Measurements from ENCODE around the gene ERC2.

ERC2 gene

GRCh38 chr3:55481744-55482495 is 986.3 kb downstream of the ERC2 start:
- H3K36me3 Mint-ChIP-seq = no peaks in the 10 kb centered on the region
- H3K9me3 Mint-ChIP-seq = no peaks in the 10 kb centered on the region
- no peak overlapping the region for H3K27ac Mint-ChIP-seq
- H3K4me1 Mint-ChIP-seq = peaks cover 21% of the 10 kb centered on the region
- H3K27me3 Mint-ChIP-seq = peaks cover 47% of the 10 kb centered on the region
- H3K4me3 Mint-ChIP-seq = no peak overlapping the region

- no peak overlapping the region for H3K27ac Mint-ChIP-seq
- no peaks in the 10 kb centered on the region for H3K36me3 Mint-ChIP-seq
- no peaks in the 10 kb centered on the region for H3K9me3 Mint-ChIP-seq
- H3K27me3 Mint-ChIP-seq = peaks cover 48% of the 10 kb centered on the region
- no peak overlapping the region for H3K4me3 Mint-ChIP-seq
- H3K4me1 Mint-ChIP-seq = peaks cover 15% of the 10 kb centered on the region
These were observed 987.1 kb downstream of the ERC2 start for GRCh38 chr3:55480911-55481743.

DNA sequence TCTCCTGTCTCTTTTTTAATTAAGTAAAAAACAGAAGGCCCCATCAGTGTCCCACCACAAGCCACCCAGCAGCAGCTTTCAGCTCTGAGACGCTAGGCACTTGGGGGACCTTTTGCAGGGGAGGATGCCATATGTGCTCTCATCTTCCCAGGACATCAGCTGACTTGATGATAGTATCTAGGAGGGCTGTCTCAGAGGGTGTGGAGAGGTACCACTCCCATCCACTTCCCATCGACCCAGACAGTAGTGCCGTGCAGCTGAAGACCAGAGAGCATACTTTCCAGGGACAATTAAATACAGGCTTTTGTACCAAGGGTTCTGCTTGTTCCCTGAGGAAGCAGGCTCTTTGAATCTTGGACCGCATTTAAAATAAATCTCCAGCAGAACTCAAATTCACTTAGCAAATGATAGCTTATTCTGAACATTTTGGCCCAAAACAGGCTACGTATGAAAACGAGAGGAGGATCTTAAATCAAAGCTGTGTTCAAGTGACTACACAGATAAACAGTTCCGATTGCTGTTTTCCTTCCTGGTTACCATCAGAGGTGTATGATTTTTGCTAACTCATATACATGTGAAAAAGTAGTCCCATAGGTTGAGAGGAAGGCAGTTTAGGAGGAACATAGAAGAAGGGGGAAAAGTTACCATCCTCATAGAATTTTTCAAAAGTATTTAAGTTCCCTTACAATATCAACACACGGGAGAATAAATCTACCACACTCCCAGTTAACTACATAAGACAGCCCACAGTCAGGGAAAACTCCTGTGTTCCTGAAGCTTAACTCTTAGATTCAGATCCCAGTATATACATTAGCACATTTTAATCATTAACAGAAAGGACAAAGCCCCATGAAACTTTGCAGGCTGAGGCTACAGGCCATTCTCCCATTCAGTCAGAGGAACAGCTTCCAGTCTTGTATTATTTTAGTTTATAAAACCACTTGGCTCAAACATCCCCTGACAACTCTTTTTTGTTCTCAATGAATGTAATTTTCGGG is 990.7 kb downstream of the ERC2 start:
- Mint-ChIP-seq H3K27ac (no peak overlapping the region), H3K36me3 (no peaks in the 10 kb centered on the region), H3K4me1 (no peaks in the 10 kb centered on the region), H3K27me3 (peaks cover 31% of the 10 kb centered on the region), H3K4me3 (no peak overlapping the region), H3K9me3 (no peaks in the 10 kb centered on the region)

GRCh38 chr3:55476515-55476914 is 991.8 kb downstream of the ERC2 start:
- Mint-ChIP-seq H3K4me1 (no peaks in the 10 kb centered on the region), H3K9me3 (no peaks in the 10 kb centered on the region), H3K4me3 (no peak overlapping the region), H3K27ac (no peak overlapping the region), H3K36me3 (no peaks in the 10 kb centered on the region), H3K27me3 (peaks cover 31% of the 10 kb centered on the region)

DNA sequence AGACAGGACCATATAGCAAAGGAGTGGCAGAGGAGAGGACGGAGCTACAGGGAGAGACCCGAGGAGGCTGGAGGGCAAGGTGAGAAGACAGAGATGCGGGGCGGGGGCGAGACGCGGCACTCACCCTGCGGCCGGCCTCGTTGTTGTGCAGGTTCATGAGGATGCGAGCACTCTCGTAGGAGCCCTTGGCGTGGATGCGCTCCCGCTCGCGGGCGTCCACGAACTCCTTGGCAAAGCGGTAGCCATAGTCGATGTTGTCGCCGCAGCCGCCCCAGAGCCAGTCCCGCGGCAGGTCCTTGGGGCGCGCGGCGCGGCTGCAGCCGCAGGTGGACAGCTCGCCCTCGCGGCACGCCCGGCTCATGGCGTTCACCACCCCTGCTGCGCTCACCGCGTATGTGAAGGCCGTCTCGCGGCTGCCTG is 994.0 kb downstream of the ERC2 start:
- Mint-ChIP-seq H3K27ac (no peak overlapping the region), H3K36me3 (no peaks in the 10 kb centered on the region), H3K9me3 (no peaks in the 10 kb centered on the region), H3K4me3 (no peak overlapping the region), H3K4me1 (no peaks in the 10 kb centered on the region), H3K27me3 (peaks cover 20% of the 10 kb centered on the region)

DNA sequence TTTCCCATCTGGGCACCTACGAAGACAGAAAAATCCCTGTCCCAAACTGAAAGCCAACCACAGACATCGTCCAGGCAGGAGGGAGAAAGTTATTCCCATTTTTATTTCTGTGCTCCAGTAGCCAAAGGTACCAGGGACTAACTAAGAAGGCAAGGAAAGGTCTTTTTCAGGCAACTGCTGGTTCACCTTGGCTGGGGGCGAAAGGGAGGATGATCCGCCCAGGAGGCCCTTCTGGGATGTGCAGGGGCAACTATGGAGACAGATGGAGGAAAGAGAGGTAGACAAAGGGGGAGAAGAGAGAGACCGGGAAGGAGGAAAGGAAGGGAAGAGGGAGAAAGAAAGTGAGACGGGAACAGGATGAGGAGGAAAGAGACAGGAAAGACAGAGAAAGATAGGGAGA is 994.5 kb downstream of the ERC2 start:
- Mint-ChIP-seq H3K36me3 (no peaks in the 10 kb centered on the region), H3K4me3 (no peak overlapping the region), H3K4me1 (no peaks in the 10 kb centered on the region), H3K27me3 (peaks cover 20% of the 10 kb centered on the region), H3K27ac (no peak overlapping the region), H3K9me3 (no peaks in the 10 kb centered on the region)

DNA sequence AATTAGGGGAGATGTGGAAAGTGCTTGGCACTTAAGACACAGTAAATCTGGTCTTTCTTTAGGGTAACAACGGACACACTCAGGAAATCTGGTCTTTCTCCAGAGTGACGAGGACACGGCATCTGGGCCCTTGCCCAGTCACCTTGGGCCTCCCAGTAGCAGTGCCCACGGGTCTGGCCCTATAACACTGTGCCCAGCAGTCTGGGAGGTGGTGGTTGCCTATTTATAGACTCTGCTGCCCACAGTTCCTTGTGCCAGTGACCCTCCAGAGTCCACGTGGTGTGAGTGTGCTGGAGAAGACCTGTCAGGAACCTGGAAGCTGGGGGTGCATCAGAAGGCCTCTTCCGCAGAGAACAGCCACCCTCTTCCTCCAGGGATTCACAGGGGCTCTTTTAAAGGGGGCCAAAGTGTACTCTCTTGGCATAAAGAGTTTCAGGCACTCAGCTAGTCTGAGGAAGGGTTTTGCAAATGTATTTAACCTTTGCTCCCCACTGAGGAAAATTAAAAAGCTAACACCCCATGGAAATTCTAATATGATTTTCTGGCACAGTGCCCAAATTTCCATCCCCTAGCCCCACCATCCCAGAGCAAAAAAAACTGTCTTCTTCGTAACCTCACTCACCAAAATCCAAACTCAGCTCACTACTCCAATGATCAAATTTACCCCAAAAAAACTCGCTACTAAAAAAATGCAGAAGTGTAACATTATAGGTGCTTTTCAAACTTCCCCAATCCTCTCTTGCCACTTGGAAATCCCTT is 996.6 kb downstream of the ERC2 start:
- Mint-ChIP-seq H3K27me3 (peaks cover 14% of the 10 kb centered on the region), H3K4me1 (no peaks in the 10 kb centered on the region), H3K4me3 (no peak overlapping the region), H3K36me3 (no peaks in the 10 kb centered on the region), H3K9me3 (no peaks in the 10 kb centered on the region), H3K27ac (no peak overlapping the region)

- no peak overlapping the region for H3K4me3 Mint-ChIP-seq
- H3K4me1 Mint-ChIP-seq = no peaks in the 10 kb centered on the region
- H3K36me3 Mint-ChIP-seq = no peaks in the 10 kb centered on the region
- no peaks in the 10 kb centered on the region for H3K9me3 Mint-ChIP-seq
- H3K27ac Mint-ChIP-seq = no peak overlapping the region
- peaks cover 9% of the 10 kb centered on the region for H3K27me3 Mint-ChIP-seq
These were observed 997.2 kb downstream of the ERC2 start for GRCh38 chr3:55471084-55471483.

DNA sequence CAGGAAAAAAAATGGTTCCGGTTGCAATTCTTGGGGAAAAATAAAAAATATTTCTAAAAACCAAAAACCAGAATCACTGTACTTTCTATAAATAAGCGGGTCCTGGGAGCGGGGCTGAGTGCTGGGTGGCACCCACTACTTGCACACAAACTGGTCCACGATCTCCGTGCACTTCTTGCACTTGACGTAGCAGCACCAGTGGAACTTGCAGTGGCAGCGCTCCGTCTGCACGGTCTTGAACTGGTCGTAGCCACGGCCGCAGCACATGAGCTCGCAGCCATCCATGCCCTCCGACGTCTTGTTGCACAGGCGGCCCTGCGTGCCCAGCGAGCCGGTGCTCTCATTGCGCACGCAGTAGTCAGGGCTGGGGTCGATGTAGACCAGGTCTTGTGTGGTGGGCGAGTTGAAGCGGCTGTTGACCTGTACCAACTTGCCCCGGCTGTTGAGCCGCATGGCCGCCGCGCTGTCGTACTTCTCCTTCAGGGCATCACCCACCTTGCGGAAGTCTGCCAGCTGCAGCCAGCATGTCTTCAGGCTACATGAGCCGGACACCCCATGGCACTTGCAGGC is 998.2 kb downstream of the ERC2 start:
- no peaks in the 10 kb centered on the region for H3K4me1 Mint-ChIP-seq

GRCh38 chr3:55468251-55468650 is 1000.0 kb downstream of the ERC2 start:
- Mint-ChIP-seq H3K9me3 (no peaks in the 10 kb centered on the region), H3K27me3 (peaks cover 4% of the 10 kb centered on the region), H3K4me3 (no peak overlapping the region)

More for the DNA sequence above, 998.2 kb downstream of the ERC2 start:
- no peak overlapping the region for H3K4me3 Mint-ChIP-seq
- no peaks in the 10 kb centered on the region for H3K9me3 Mint-ChIP-seq
- peaks cover 9% of the 10 kb centered on the region for H3K27me3 Mint-ChIP-seq
- no peak overlapping the region for H3K27ac Mint-ChIP-seq
- H3K36me3 Mint-ChIP-seq = no peaks in the 10 kb centered on the region

DNA sequence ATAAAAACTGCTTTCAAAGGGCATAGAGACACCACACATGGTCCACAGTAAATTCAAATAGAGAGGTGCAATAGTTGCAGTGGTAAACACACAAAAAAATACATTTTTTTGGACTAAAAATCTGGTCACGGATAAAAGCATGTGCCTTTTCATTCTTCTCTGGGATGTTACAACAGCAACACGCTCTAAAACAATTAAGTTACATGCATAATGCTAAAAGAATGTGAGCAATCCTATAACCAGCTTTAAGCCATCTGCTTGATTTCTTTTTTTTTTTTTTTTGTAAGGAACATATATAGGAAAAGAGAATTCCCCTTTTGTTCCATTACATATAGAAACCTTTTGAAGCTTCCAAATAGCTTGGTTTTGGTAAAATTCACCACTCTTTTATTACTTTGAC is 1001.2 kb downstream of the ERC2 start:
- H3K4me3 Mint-ChIP-seq = no peak overlapping the region
- H3K4me1 Mint-ChIP-seq = no peaks in the 10 kb centered on the region
- peaks cover 2% of the 10 kb centered on the region for H3K27me3 Mint-ChIP-seq
- H3K36me3 Mint-ChIP-seq = no peaks in the 10 kb centered on the region
- no peaks in the 10 kb centered on the region for H3K9me3 Mint-ChIP-seq
- no peak overlapping the region for H3K27ac Mint-ChIP-seq

More at GRCh38 chr3:55468251-55468650, 1000.0 kb downstream of the ERC2 start:
- Mint-ChIP-seq H3K4me1 (no peaks in the 10 kb centered on the region), H3K27ac (no peak overlapping the region), H3K36me3 (no peaks in the 10 kb centered on the region)

DNA sequence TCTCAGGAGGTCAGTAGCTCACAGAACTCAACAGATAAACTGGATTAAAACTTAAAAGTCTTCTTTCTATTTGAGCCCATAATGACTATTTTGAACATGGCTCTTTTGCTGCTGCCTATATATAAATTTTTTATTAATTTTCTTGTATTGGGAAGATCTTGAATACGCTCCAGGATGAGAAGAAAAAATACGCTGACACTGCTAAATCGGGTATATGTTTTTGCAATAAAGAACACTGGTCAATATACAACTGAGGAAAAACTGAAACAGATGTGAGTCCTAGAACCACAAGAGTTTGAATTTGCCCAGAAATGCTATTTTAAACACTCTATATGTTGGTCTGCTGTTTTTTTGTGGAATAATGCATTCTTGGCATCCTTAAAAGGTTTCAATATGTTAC is 1001.7 kb downstream of the ERC2 start:
- H3K36me3 Mint-ChIP-seq = no peaks in the 10 kb centered on the region
- H3K27me3 Mint-ChIP-seq = no peaks in the 10 kb centered on the region
- no peak overlapping the region for H3K4me3 Mint-ChIP-seq
- H3K27ac Mint-ChIP-seq = no peak overlapping the region
- no peaks in the 10 kb centered on the region for H3K4me1 Mint-ChIP-seq
- H3K9me3 Mint-ChIP-seq = no peaks in the 10 kb centered on the region

- no peaks in the 10 kb centered on the region for H3K27me3 Mint-ChIP-seq
- peaks cover 5% of the 10 kb centered on the region for H3K9me3 Mint-ChIP-seq
- no peak overlapping the region for H3K27ac Mint-ChIP-seq
- H3K36me3 Mint-ChIP-seq = no peaks in the 10 kb centered on the region
- H3K4me1 Mint-ChIP-seq = no peaks in the 10 kb centered on the region
- H3K4me3 Mint-ChIP-seq = no peak overlapping the region
These were observed 1006.4 kb downstream of the ERC2 start for GRCh38 chr3:55461896-55462295.

GRCh38 chr3:55459838-55460237 is 1008.4 kb downstream of the ERC2 start:
- Mint-ChIP-seq H3K27ac (no peak overlapping the region), H3K4me3 (no peak overlapping the region), H3K36me3 (no peaks in the 10 kb centered on the region), H3K9me3 (peaks cover 5% of the 10 kb centered on the region), H3K4me1 (no peaks in the 10 kb centered on the region), H3K27me3 (no peaks in the 10 kb centered on the region)

Measured in activated naive CD4-positive, alpha-beta T cell treated with anti-CD3 and anti-CD28 coated beads, Interleukin-2, amount 50 U/mL, for 24 hours (primary cell).